Erythroblast (primary cell): ENCODE measurements around the gene CDH11.

Source experiments
- GATA1 ChIP-seq: IDR thresholded peaks from 2 replicates; pipeline ENCODE4 v1.6.1; 2011; ENCODE audit warnings: low read depth, mild to moderate bottlenecking, control low read depth, low read length, moderate library complexity
- POLR2A ChIP-seq: IDR thresholded peaks from 2 replicates; pipeline ENCODE4 v1.6.1; 2011; ENCODE audit warnings: mild to moderate bottlenecking, low read length

GRCh38 chr16:65095906-65096305, 26.0 kb downstream of the CDH11 start:
- TF ChIP-seq POLR2A: no peak
- no peak for TF ChIP-seq GATA1
